Activated T-cell treated with anti-CD3 and anti-CD28 coated beads, Interleukin-2, amount 50 U/mL, for 24 hours (primary cell): ENCODE data around the gene EFHC1.

Experiments
- DNase-seq: peaks from one replicate; pipeline ENCODE4 v3.0.0-alpha.2; 2020
- H3K27ac Mint-ChIP-seq: 2 replicates; pipeline ENCODE4 v1.8.0; 2020; ENCODE audit warnings: mild to moderate bottlenecking, mixed read lengths
- H3K27me3 Mint-ChIP-seq: 2 replicates; pipeline ENCODE4 v1.8.0; 2020; ENCODE audit warnings: mixed read lengths
- H3K36me3 Mint-ChIP-seq: 2 replicates; pipeline ENCODE4 v1.8.0; 2020; ENCODE audit warnings: low read depth, mixed read lengths
- H3K4me1 Mint-ChIP-seq: 2 replicates; pipeline ENCODE4 v1.8.0; 2020; ENCODE audit warnings: low read depth, mixed read lengths
- H3K4me3 Mint-ChIP-seq: 2 replicates; pipeline ENCODE4 v1.8.0; 2020; ENCODE audit warnings: mild to moderate bottlenecking, moderate library complexity, mixed read lengths
- H3K9me3 Mint-ChIP-seq: 2 replicates; pipeline ENCODE4 v1.8.0; 2020; ENCODE audit warnings: mixed read lengths

The EFHC1 gene

GRCh38 chr6:52509281-52510212 is 89.4 kb downstream of the EFHC1 start:
- H3K27ac Mint-ChIP-seq, result no peak overlapping the region
- H3K27me3 Mint-ChIP-seq, result no peaks in the 10 kb centered on the region
- H3K4me3 Mint-ChIP-seq, result no peak overlapping the region
- peaks cover 1% of the 10 kb centered on the region for H3K4me1 Mint-ChIP-seq
- peaks cover 67% of the 10 kb centered on the region for H3K36me3 Mint-ChIP-seq
- no peak for DNase-seq
- no peaks in the 10 kb centered on the region for H3K9me3 Mint-ChIP-seq

DNA sequence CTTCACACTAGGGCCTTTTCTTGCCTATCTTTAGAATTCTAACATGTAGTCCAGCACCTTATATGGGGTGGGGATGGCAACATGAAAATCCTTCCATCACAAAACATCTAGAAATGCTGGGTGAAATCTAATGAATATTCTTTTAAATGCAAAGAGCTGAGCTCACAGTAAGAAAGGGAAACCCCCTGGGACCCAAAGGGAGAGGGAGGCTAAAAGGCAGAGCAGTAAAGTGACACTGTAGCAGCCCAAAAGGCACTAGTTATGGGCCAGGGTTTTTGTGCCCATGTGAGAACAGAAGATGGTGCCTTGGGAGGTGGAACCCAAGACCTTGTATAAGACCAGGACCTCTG is 90.0 kb downstream of the EFHC1 start:
- DNase-seq, result no peak
- no peaks in the 10 kb centered on the region for H3K9me3 Mint-ChIP-seq
- H3K27me3 Mint-ChIP-seq, result no peaks in the 10 kb centered on the region
- no peak overlapping the region for H3K27ac Mint-ChIP-seq
- peaks cover 71% of the 10 kb centered on the region for H3K36me3 Mint-ChIP-seq
- peaks cover 2% of the 10 kb centered on the region for H3K4me1 Mint-ChIP-seq
- H3K4me3 Mint-ChIP-seq, result no peak overlapping the region

- Mint-ChIP-seq H3K4me1 (peaks cover 2% of the 10 kb centered on the region), H3K27me3 (no peaks in the 10 kb centered on the region), H3K9me3 (no peaks in the 10 kb centered on the region), H3K36me3 (peaks cover 73% of the 10 kb centered on the region), H3K27ac (no peak overlapping the region), H3K4me3 (no peak overlapping the region)
- no peak for DNase-seq
These were observed 91.0 kb downstream of the EFHC1 start for GRCh38 chr6:52511163-52511562.

DNA sequence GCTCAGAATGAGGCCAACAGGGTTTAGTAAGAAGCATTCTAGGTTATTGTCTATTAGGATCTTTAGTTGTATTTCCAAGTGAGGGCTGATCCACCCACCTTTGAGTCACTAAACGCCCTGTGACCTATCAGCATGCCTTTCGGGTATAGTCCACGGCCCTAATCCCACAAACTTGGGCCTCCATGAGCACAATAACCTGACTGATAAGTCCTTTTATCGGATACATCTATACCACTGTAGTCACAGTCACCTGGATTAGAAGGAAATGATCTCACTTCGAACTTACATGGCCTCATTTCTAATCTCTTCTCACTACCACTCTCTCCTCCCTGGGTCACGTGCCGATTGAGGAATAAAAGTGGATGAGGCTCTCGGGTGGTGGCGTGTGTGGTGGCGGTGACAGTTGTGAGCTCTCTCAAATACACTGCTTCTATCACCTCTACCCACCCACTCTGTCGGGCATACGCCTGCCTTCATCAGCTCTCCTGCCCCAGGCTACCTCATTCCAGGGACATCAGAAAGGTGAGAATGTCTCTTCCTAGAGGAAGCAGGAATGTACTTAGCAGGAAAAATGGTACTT is 91.5 kb downstream of the EFHC1 start:
- Mint-ChIP-seq H3K27ac (no peak overlapping the region), H3K9me3 (no peaks in the 10 kb centered on the region), H3K27me3 (no peaks in the 10 kb centered on the region), H3K4me3 (no peak overlapping the region), H3K4me1 (peaks cover 2% of the 10 kb centered on the region), H3K36me3 (peaks cover 73% of the 10 kb centered on the region)
- DNase-seq, result no peak

GRCh38 chr6:52512199-52512598 is 92.1 kb downstream of the EFHC1 start:
- Mint-ChIP-seq H3K27me3 (no peaks in the 10 kb centered on the region), H3K9me3 (no peaks in the 10 kb centered on the region), H3K4me3 (no peak overlapping the region), H3K4me1 (peaks cover 2% of the 10 kb centered on the region), H3K27ac (no peak overlapping the region), H3K36me3 (peaks cover 68% of the 10 kb centered on the region)
- DNase-seq, result no peak

DNA sequence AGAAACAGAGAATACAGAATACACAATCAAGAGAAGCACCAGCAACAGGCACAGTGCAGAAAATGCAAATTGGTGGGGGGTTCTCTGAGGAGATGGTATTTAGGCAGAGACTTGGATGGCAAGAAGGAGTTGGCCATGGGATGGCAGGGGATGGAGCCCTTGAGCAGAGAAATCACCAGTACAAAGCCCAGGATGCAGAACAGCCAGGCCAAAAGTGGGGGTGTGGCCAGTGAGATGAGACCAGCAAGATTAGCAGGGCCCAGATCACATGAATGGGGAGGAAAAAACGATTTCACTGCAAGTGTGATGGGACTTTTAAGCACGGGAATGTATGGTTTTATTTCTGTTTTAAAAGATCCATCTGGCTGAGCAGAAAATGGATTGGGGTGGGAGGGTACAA is 93.3 kb downstream of the EFHC1 start:
- no peak overlapping the region for H3K27ac Mint-ChIP-seq
- no peaks in the 10 kb centered on the region for H3K27me3 Mint-ChIP-seq
- peaks cover 58% of the 10 kb centered on the region for H3K36me3 Mint-ChIP-seq

DNA sequence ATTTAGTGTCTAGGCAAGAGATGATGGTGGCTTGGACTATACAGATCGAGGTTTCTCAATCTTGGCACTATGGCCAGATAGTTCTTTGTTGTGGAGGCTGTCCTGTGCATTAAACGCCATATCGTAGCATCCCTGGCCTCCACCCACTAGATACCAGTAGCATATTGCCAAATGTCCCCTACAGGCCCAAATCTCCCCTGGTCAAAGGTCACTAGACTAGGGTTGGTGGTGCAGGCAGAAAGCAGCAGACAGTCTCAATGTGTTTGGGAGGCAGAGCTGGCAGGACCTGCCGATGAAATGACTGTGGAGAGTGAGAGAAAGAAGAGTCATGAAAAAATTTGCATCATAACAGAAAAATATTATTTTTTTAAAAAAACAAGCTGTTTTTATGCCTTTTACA is 93.8 kb downstream of the EFHC1 start:
- DNase-seq, result no peak
- peaks cover 56% of the 10 kb centered on the region for H3K36me3 Mint-ChIP-seq
- no peaks in the 10 kb centered on the region for H3K9me3 Mint-ChIP-seq
- H3K27me3 Mint-ChIP-seq, result no peaks in the 10 kb centered on the region
- peaks cover 11% of the 10 kb centered on the region for H3K4me1 Mint-ChIP-seq
- no peak overlapping the region for H3K4me3 Mint-ChIP-seq
- no peak overlapping the region for H3K27ac Mint-ChIP-seq

More for the DNA sequence above, 93.3 kb downstream of the EFHC1 start:
- Mint-ChIP-seq H3K9me3 (no peaks in the 10 kb centered on the region), H3K4me3 (no peak overlapping the region), H3K4me1 (peaks cover 11% of the 10 kb centered on the region)
- DNase-seq, result no peak

DNA sequence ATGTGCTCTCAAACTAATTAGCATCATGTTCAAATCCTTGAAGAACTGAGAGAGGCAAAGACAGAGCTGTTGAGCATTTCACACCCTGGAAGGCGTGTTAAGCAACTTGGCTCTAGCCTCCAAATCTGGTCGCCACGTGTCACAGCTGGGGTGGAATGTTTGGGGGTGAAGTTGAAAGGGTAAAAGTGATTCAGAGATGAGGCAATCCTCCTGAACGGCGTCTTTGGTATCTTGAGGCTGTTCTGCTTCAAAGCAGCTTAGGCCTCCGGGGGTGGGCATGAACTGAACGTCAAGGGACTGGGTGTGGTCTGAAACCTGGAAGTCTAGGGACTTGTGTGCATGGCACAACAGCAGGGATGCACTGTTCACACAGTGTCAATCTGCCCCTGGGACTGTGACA is 94.4 kb downstream of the EFHC1 start:
- Mint-ChIP-seq H3K36me3 (peaks cover 56% of the 10 kb centered on the region), H3K4me1 (peaks cover 11% of the 10 kb centered on the region), H3K4me3 (no peak overlapping the region), H3K27me3 (no peaks in the 10 kb centered on the region), H3K9me3 (no peaks in the 10 kb centered on the region), H3K27ac (no peak overlapping the region)
- DNase-seq, result no peak

DNA sequence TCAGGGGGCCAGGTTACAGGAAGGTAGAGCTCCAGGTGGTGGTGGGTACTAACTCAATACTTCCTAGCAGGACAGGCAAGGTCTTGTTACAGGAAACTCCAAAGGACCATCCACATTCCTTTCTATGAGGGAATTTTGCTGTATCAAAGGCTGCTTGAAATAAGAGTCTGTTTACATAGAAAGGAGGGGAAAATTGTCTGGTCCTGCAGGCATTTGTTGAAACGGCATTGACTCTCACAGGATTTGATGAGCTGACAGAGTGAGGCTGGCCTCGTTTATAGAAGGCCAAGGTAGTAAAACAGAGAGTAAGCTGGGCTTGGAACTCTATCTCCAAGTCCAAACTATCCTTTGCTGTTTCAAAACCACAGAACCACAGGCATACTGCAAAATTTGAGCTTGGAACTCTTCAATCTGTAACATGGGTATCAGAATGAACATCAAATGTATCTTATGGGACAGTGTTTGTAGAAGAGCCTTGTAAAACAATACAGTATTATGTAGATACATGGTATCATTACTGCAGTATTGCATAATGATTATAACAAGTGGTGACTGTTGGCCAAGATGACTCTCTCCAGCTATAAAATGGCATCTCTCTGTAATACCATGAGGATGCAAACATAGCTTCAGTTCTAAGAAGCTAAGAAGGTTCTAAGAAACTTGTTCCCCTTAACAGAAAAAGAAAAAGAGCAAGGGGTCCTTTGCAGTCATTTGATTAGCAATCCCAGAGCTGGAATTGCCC is 95.2 kb downstream of the EFHC1 start:
- H3K36me3 Mint-ChIP-seq, result peaks cover 52% of the 10 kb centered on the region
- DNase-seq, result no peak
- no peaks in the 10 kb centered on the region for H3K9me3 Mint-ChIP-seq

GRCh38 chr6:52516269-52516668 is 96.1 kb downstream of the EFHC1 start:
- DNase-seq, result no peak
- H3K4me1 Mint-ChIP-seq, result peaks cover 11% of the 10 kb centered on the region
- H3K4me3 Mint-ChIP-seq, result no peak overlapping the region
- peaks cover 48% of the 10 kb centered on the region for H3K36me3 Mint-ChIP-seq
- H3K27ac Mint-ChIP-seq, result no peak overlapping the region
- H3K27me3 Mint-ChIP-seq, result no peaks in the 10 kb centered on the region
- H3K9me3 Mint-ChIP-seq, result no peaks in the 10 kb centered on the region

More for the DNA sequence above, 95.2 kb downstream of the EFHC1 start:
- peaks cover 11% of the 10 kb centered on the region for H3K4me1 Mint-ChIP-seq
- no peak overlapping the region for H3K4me3 Mint-ChIP-seq
- H3K27me3 Mint-ChIP-seq, result no peaks in the 10 kb centered on the region
- no peak overlapping the region for H3K27ac Mint-ChIP-seq

- Mint-ChIP-seq H3K27ac (no peak overlapping the region), H3K4me3 (no peak overlapping the region), H3K4me1 (peaks cover 11% of the 10 kb centered on the region), H3K9me3 (no peaks in the 10 kb centered on the region), H3K27me3 (no peaks in the 10 kb centered on the region), H3K36me3 (peaks cover 43% of the 10 kb centered on the region)
- DNase-seq, result no peak
These were observed 96.8 kb downstream of the EFHC1 start for GRCh38 chr6:52516943-52517342.

DNA sequence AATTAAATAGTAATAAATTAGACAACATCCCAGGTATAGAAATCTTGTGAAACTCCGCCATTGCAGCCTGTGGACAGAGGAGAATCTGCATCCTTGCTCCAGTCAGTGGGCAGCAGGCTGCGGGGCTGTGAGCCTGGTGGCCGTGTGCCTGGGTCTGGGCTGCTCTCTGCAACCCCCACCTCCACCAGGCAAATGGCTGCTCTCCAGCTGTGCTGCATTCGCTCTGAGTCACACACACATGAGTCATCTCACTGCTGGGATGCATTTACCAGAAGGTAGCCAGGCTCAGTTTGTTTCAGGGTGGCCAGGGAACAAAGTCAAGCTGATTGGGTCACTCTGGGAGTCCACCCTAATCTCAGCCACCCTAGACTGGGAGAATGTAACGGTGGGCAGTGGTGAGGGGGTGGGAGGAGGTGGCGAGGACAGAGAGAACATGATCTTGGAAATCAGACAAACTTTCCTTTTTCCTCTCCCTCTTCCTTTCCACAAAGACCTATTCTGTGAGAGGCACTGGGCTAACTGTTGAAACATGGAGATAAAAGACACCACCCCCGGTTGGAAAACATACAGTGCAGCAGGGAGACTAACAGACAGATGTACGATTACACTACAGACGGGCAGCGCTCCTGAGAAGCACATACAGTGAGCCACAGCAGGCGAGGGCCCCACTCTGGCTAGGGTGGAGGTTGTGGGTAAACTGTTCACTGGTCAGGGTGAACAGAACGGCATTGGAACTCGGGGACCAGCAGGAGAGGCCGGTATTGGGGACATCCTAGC is 97.5 kb downstream of the EFHC1 start:
- Mint-ChIP-seq H3K27ac (peak overlapping the region; percentile 77), H3K9me3 (no peaks in the 10 kb centered on the region), H3K36me3 (peaks cover 43% of the 10 kb centered on the region), H3K4me3 (no peak overlapping the region), H3K4me1 (peaks cover 11% of the 10 kb centered on the region), H3K27me3 (no peaks in the 10 kb centered on the region)
- DNase-seq, result peak; percentile 39

DNA sequence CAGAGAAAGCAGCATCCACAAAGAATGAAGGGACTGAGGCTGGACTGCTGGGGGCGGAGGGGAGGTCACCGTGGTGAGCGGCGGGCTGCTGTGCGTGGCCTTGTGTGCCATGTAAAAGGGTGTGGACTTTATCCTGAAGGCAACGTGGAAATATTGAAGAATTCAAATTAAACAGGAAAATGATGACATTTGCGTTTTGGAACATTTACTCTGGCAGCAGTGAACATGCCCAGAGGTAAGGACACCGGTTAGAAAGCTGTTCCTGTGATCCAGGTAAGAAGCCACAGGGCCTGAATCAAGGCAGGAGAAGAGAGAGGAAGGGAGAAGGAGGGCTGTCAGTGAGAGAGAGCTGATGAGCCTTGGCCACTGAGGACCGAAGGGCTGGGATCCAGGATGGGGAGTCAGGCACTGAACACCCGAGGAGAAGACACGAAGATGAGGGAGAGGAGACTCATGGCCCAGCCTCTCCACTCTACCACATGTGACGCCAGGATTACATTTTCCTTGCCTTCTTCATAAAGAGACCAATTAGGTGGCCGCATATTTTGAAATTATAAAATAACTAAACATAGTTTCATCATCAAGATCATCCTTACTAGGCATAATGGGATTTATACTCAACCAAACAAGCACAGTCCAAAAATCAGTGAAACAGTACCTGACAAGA is 98.3 kb downstream of the EFHC1 start:
- no peaks in the 10 kb centered on the region for H3K9me3 Mint-ChIP-seq
- H3K27ac Mint-ChIP-seq, result peak overlapping the region; percentile 77
- H3K4me3 Mint-ChIP-seq, result no peak overlapping the region
- no peaks in the 10 kb centered on the region for H3K27me3 Mint-ChIP-seq
- peaks cover 11% of the 10 kb centered on the region for H3K4me1 Mint-ChIP-seq
- H3K36me3 Mint-ChIP-seq, result peaks cover 37% of the 10 kb centered on the region
- DNase-seq, result no peak

DNA sequence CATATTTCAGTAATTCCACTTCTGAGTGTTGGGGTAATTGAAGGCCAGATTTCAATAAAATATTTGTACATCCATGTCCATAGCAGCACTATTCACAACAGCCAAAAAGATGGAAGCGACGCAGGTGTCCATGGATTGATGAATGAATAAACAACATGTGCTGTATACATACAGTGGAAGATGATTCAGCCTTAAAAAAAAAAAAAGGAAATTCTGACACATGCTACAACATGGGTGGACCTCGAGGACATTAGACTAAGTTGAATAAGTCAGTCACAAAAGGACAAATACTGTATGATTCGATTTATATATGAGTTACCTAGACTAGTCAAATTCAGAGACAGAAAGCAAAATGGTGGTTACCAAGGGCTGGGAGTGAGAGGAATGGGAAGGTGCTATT is 99.5 kb downstream of the EFHC1 start:
- H3K4me1 Mint-ChIP-seq, result peaks cover 10% of the 10 kb centered on the region
- DNase-seq, result no peak
- H3K9me3 Mint-ChIP-seq, result no peaks in the 10 kb centered on the region
- H3K4me3 Mint-ChIP-seq, result no peak overlapping the region
- H3K27ac Mint-ChIP-seq, result no peak overlapping the region
- H3K36me3 Mint-ChIP-seq, result peaks cover 30% of the 10 kb centered on the region
- H3K27me3 Mint-ChIP-seq, result no peaks in the 10 kb centered on the region
